Sigmoid colon (tissue), 3 donors: ENCODE results near the gene NRXN2.
"Not testable (repeated sequence)": the region's sequence is repeated elsewhere in the genome, so short reads cannot be mapped to it uniquely, and the experiment has no call there.

Source experiments
- POLR2A ChIP-seq, 2 donors: fragments of 450-650 bp; IDR thresholded peaks; one replicate each; pipeline ENCODE4 v1.6.1; 2016; ENCODE audit warnings: antibody characterized with exemption in 2 of 2, mild to moderate bottlenecking in 2 of 2, moderate library complexity in 2 of 2
- TF ChIP-seq, protein P1 (sequence below), 4 experiments: fragments of 450-650 bp in 3 of 4; fragments of 200-600 bp in 1 of 4; IDR thresholded peaks; one replicate each; pipeline ENCODE4 v1.5.1; 2016 to 2019; ENCODE audit warnings: antibody characterized with exemption in 4 of 4, mild to moderate bottlenecking in 3 of 4, moderate library complexity in 2 of 4

DNA sequence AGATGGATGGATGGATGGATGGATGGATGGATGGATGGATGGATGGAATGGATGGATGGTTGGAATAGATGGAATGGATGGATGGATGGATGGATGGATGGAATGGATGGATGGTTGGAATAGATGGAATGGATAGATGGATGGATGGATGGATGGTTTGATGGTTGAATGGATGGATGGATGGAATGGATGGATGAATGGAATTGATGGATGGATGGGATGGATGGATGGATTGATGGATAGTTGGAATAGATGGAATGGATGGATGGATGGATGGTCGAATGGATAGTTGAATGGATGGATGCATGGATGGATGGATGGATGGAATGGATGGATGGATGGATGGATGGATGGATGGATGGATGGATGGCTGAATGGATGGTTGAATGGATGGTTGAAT, 127.1 kb downstream of the NRXN2 start:
- TF ChIP-seq, protein P1, sequence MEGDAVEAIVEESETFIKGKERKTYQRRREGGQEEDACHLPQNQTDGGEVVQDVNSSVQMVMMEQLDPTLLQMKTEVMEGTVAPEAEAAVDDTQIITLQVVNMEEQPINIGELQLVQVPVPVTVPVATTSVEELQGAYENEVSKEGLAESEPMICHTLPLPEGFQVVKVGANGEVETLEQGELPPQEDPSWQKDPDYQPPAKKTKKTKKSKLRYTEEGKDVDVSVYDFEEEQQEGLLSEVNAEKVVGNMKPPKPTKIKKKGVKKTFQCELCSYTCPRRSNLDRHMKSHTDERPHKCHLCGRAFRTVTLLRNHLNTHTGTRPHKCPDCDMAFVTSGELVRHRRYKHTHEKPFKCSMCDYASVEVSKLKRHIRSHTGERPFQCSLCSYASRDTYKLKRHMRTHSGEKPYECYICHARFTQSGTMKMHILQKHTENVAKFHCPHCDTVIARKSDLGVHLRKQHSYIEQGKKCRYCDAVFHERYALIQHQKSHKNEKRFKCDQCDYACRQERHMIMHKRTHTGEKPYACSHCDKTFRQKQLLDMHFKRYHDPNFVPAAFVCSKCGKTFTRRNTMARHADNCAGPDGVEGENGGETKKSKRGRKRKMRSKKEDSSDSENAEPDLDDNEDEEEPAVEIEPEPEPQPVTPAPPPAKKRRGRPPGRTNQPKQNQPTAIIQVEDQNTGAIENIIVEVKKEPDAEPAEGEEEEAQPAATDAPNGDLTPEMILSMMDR (IDR thresholded peaks at IDR 0.05), result not testable (repeated sequence)
- not testable (repeated sequence) for TF ChIP-seq POLR2A (IDR thresholded peaks at IDR 0.05)
